GM18951 (cell line): Measurements from ENCODE around the gene JUND.

ENCODE experiments used
- POLR2A ChIP-seq: IDR thresholded peaks from 4 replicates; pipeline ENCODE4 v1.6.1; 2011; ENCODE audit warnings: mild to moderate bottlenecking; ENCODE audit not compliant: insufficient read length, insufficient read depth; ENCODE audit errors: extremely low read depth
- in situ Hi-C: fragments of 300-500 bp; cut with MboI; formaldehyde crosslinking; loops from one replicate; pipeline ENCODE4 v1.12.0; 2022; ENCODE audit warnings: low sequenced_read_pairs, mixed read lengths, inconsistent platforms; ENCODE audit not compliant: unreplicated experiment

JUND gene

DNA sequence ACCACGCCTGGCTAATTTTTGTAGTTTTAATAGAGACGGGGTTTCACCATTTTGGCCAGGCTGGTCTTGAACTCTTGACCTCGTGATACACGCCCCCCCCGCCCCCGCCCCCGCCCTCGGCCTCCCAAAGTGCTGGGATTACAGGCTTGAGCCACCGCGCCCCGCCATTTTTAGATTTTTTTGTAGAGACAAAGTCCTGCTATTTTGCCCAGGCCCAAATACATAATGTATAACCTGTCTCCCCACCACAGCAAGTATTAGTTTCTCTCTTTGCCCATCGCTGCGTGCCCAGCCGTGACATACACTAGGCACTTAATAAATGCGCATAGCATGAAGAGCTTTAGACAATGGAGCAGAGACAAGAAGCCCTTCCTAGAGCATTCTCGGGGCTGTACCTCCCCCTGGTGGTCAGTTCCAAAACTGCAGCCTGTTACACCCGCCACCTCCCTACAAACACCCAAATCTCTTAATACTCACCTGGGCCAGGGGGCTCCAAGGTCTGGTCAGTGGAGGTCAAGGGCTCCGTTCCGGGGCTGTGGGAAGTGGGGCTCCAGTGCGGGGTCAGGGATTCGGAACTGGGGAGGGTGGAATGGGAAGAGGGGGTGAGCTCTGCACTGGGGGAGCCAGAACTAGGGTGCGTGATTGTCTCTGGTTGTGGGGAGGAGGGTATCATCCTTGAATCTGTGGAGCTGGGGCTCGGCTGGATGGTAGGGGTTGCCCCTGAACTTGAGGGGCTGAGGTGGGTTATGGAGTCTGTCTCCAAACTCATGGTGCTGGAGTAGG, 29.6 kb downstream of the JUND start:
- no peak for TF ChIP-seq POLR2A
- in situ Hi-C loops: no loop called here

DNA sequence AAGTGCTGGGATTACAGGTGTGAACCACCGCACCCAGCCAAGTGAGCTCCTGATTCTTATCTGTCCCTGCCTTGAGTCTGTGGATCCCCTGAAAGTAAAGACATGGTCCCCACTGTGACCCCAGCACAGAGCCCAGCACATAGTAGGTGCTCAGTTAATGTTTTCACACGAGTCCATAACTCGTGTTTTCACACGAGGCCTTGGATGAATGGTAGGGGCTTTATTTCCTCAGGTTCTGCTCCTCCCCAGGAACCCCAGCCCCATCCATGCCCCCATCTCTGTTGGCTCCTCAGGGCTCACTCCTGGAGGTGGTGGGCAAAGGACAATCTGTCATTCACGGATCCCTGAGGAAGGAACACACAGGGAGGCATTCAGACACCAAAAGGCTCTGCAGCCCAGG, 31.6 kb downstream of the JUND start:
- in situ Hi-C loops: no loop called here

DNA sequence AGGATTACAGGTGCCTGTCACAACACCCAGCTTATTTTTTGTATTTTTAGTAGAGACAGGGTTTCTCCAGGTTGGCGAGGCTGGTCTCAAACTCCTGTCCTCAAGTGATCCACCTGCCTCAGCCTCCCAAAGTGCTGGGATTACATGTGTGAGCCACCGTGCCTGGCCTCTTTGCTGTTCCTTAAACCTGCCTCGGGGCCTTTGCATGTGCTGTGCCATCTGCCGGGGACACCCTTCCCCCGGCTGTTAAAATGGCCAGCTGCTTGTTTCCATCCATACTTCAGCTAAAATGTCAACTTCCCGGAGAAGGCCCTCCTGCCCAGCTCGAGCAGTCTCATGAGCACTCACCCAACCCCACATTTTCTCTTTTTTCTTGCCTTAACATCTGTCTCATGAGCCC, 36.1 kb downstream of the JUND start:
- no peak for TF ChIP-seq POLR2A
- in situ Hi-C loops: no loop called here

More for the DNA sequence above, 31.6 kb downstream of the JUND start:
- no peak for TF ChIP-seq POLR2A

DNA sequence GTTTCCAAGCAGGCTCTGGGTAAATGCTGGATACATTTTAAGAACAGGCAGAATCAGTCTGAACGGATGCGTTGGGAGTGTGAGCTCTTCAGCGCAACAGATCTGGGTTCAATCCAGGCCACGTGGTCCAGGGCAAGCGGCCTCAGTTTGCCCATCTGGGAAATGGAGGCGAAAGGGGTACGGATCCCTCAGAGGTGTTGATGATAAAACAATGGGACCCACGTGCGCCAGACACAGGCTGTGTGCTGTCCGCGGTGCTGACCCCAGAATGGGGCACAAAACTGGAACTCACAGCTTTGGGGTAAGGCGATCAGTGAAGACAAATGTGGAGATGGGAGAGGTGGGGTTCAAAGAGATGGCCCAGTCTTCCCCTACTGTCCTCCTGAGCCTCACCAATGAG, 42.1 kb downstream of the JUND start:
- in situ Hi-C loops: no loop called here
- TF ChIP-seq POLR2A: no peak

DNA sequence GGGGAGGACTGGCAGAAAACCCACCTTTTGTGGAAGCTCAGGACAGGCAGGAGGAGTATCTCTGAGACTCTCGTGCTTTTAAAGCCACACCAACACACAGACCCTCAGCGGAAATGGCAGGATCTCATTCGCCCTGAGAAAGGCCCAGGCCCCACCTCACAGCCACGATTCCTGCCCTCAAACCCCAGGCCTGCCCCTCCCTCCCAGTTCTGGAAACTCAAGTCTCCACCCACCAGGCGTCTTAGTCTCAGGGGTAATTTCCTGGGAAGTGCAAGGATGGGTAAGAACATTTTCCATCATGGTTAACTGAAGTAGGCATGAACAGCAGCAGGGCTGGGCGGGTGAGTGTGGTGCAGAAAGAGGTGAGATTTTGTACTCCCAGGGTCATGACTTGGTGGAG, 47.2 kb downstream of the JUND start:
- in situ Hi-C loops: no loop called here

DNA sequence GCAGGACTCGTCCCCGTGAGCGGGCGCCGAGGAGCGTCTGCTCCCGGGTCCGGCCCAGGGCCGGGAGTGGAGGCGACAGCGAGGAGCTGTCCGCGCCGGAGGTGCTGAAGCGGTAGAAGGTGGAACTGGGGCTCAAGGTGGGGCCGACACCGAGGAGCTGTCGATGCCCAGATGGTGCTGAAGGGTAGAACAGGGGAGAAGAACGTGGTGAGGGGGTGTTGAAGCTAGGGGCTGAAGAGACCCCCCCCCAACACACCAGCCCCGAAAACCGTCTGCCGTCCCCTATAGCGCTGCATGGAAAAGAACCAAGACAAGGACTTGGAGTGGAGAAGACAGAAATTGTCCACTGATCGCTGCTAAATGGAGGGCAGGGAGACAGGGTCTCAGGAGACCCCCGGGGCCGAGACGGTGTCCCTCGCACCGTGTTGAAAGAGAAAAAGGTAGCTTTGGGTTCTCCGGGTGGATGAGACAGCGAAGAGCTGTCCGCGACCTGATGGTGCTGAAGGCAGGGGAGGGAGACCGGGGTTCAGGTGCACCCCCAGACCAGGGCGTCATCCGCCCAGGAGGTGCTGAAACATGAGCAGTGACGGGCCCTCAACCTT, 48.1 kb downstream of the JUND start:
- no peak for TF ChIP-seq POLR2A
- in situ Hi-C loops: no loop called here

More for the DNA sequence above, 47.2 kb downstream of the JUND start:
- no peak for TF ChIP-seq POLR2A

DNA sequence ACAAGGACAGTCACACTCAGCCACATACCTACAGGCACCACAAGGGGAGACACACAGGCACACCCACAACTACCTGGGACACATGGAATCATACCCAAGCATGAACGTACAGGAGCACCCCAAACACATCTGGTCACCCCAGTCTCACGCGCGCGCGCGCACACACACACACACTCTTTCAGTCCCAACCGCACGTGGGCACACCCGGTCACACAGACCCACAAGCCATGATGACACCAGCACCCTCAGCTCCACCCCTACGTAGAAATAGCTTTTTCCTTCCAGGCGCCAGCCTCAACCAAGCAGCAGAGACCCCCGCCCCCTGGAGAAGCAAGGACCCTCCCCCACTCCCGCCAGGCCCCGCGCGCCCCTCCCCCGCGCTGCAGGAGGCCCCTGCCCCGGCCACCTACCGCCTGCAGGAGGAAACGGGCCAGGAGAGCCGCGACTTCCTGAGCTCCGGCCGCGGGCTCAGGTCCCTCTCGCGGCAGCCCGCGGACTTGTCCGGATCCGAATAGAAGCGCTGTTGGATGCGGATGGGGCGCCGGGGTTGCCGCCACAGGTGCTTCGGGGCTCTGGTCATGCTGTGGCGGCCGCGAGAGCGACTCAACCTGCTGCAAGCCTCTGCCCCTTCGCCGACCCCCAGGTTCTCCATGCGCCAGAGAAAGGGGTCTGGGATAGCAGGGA, 48.7 kb downstream of the JUND start:
- no peak for TF ChIP-seq POLR2A
- in situ Hi-C loops: no loop called here

DNA sequence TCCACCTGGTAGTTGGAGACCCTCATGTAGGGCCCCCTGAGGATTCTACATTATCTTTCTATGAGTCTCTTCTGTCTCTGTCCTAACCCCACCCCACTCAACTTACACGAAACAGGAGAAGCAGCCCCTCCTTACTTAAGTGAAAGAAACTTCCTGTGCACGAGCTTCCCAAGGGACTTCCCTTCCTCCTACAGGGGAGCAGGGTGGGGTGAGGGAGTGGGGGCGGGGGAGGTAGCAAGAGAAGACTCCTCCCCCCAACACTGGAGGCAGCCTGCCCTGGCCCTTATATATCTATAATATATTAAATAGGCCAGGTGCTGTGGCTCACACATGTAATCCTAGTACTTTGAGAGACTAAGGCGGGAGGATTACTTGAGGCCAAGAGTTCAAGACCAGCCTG, 49.6 kb downstream of the JUND start:
- no peak for TF ChIP-seq POLR2A
- in situ Hi-C loops: no loop called here

DNA sequence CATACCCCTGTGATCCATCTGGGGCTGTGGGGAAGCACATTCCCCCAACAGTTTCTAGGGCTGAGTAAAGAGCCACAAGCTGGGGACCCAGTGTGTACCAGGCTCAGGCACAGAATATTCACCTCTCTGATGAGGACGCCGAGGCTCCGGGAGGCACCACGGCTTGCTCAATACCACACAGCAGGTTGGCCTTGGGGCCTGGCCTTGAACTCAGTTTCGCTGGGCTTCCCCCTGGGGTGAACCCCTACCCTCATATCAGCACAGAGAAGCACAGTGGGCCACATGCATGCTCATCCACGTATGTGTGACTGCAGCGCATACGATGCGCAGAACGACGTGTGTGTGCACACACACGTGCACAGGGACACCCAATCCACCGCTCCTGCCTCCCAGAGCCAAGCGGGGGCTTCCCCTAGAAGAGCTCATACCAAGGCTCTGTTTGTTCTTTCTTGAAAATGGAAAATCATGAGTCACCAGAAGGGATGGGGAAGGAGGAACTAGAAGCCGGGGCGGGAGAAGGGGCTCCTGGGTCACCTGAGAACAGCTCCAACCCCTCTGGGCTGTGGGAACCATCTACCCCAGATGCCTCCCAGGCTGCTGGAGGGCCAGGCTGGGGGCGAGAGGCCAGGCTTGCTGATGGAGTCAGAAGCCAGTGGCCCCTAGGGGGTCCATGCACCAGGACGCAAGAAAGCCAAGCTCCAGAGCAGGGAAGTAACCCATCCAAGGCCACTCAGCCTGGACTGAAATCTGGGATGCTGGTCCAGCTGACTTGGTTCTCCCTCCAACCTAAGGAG, 50.3 kb downstream of the JUND start:
- in situ Hi-C loops: no loop called here
- no peak for TF ChIP-seq POLR2A

DNA sequence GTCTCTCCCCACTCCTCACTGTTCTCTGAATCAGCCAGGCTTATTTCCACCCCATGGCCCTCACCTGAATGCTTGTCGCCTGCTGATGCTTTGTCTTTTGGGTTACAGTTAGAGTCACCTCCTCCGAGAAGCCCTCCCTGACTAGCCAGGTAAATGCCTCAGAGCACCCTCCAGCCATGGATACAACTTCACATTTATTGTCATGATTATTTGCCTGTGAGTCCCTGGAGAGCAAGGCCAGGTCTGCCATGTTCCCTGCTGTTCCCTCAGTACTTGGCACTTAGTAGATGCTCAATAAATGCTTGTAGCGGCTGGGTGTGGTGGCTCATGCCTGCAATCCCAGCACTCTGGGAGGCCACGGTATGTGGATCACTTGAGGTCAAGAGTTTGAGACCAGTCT, 51.5 kb downstream of the JUND start:
- no peak for TF ChIP-seq POLR2A
- in situ Hi-C loops: no loop called here
